22Rv1 (cell line): ENCODE data around the gene ADGRD1.

Experiments used
- CTCF ChIP-seq: fragments of 450-650 bp; IDR thresholded peaks from 2 replicates; pipeline ENCODE4 v1.5.1; 2017; ENCODE audit warnings: mild to moderate bottlenecking
- ZFX ChIP-seq: fragments of 450-650 bp; IDR thresholded peaks from 2 replicates; pipeline ENCODE4 v1.6.1; 2017; ENCODE audit warnings: antibody characterized with exemption, borderline replicate concordance

GRCh38 chr12:130956009-130956408, 2.3 kb downstream of the ADGRD1 start:
- TF ChIP-seq CTCF (no peak), ZFX (no peak)
